IPS-NIHi7 (cell line): ENCODE results near the gene PCDH7.

Experiments used
- DNase-seq: peaks from one replicate; pipeline ENCODE4 v3.0.0; 2012; ENCODE audit warnings: mixed read lengths; ENCODE audit errors: extremely low spot score

The PCDH7 gene

GRCh38 chr4:30725562-30725961 lies 5.4 kb downstream of the PCDH7 start:
- DNase-seq = no peak

GRCh38 chr4:30726090-30726675 lies 6.0 kb downstream of the PCDH7 start:
- DNase-seq = no peak

GRCh38 chr4:30727409-30727808 lies 7.2 kb downstream of the PCDH7 start:
- no peak for DNase-seq

GRCh38 chr4:30728311-30728710 lies 8.1 kb downstream of the PCDH7 start:
- DNase-seq = no peak

- DNase-seq = no peak
Measured at GRCh38 chr4:30743897-30744296, 23.7 kb downstream of the PCDH7 start.

GRCh38 chr4:30744386-30744785 lies 24.2 kb downstream of the PCDH7 start:
- DNase-seq = no peak

GRCh38 chr4:30744957-30745640 lies 24.9 kb downstream of the PCDH7 start:
- no peak for DNase-seq

GRCh38 chr4:30746735-30747134 lies 26.6 kb downstream of the PCDH7 start:
- DNase-seq = no peak

- DNase-seq = no peak
Measured at GRCh38 chr4:30753316-30753715, 33.1 kb downstream of the PCDH7 start.

GRCh38 chr4:30754021-30754420 lies 33.9 kb downstream of the PCDH7 start:
- no peak for DNase-seq

GRCh38 chr4:30755346-30755745 lies 35.2 kb downstream of the PCDH7 start:
- no peak for DNase-seq

- no peak for DNase-seq
Measured at GRCh38 chr4:30756553-30756952, 36.4 kb downstream of the PCDH7 start.

GRCh38 chr4:30757357-30757756 lies 37.2 kb downstream of the PCDH7 start:
- no peak for DNase-seq

- DNase-seq = no peak
Measured at GRCh38 chr4:30760551-30760950, 40.4 kb downstream of the PCDH7 start.

GRCh38 chr4:30763321-30763727 lies 43.2 kb downstream of the PCDH7 start:
- no peak for DNase-seq

GRCh38 chr4:30765022-30765421 lies 44.9 kb downstream of the PCDH7 start:
- DNase-seq = no peak

GRCh38 chr4:30767147-30767845 lies 47.1 kb downstream of the PCDH7 start:
- DNase-seq = no peak

GRCh38 chr4:30768277-30768676 lies 48.1 kb downstream of the PCDH7 start:
- DNase-seq = no peak

- peak; percentile 18 for DNase-seq
Measured at GRCh38 chr4:30769093-30769492, 48.9 kb downstream of the PCDH7 start.

- no peak for DNase-seq
Measured at GRCh38 chr4:30770049-30770549, 49.9 kb downstream of the PCDH7 start.

GRCh38 chr4:30770812-30771211 lies 50.6 kb downstream of the PCDH7 start:
- DNase-seq = no peak

GRCh38 chr4:30776451-30776850 lies 56.3 kb downstream of the PCDH7 start:
- DNase-seq = no peak

GRCh38 chr4:30776921-30777415 lies 56.8 kb downstream of the PCDH7 start:
- no peak for DNase-seq
